GM21576 (cell line): Measurements from ENCODE around the gene SOCS4.
A peak's percentile ranks its signal among the peaks of the same experiment; 100 is the strongest.
"Not testable (repeated sequence)": the region's sequence is repeated elsewhere in the genome, so short reads cannot be mapped to it uniquely, and the experiment has no call there.

ENCODE experiments used
- ATAC-seq: cut with Tn5 transposase; IDR thresholded peaks from one replicate; pipeline ENCODE4 v1.9.1; 2021; ENCODE audit warnings: mild to moderate bottlenecking, moderate library complexity; ENCODE audit not compliant: unreplicated experiment

Gene SOCS4, protein sequence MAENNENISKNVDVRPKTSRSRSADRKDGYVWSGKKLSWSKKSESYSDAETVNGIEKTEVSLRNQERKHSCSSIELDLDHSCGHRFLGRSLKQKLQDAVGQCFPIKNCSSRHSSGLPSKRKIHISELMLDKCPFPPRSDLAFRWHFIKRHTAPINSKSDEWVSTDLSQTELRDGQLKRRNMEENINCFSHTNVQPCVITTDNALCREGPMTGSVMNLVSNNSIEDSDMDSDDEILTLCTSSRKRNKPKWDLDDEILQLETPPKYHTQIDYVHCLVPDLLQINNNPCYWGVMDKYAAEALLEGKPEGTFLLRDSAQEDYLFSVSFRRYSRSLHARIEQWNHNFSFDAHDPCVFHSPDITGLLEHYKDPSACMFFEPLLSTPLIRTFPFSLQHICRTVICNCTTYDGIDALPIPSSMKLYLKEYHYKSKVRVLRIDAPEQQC

GRCh38 chr14:55026793-55027561, at the start of gene SOCS4, which contains the start of gene WDHD1:
Gene SOCS4, plus strand, starts transcription at chr14:55027236. Its CDS starts 15,806 bp downstream, at chr14:55043042.
Gene WDHD1, minus strand, starts transcription at chr14:55027099. Its CDS starts 312 bp downstream, at chr14:55026787.
- peak; percentile 91 for ATAC-seq

GRCh38 chr14:54979039-54979438, 48.0 kb upstream of the SOCS4 start:
- ATAC-seq, result no peak

DNA sequence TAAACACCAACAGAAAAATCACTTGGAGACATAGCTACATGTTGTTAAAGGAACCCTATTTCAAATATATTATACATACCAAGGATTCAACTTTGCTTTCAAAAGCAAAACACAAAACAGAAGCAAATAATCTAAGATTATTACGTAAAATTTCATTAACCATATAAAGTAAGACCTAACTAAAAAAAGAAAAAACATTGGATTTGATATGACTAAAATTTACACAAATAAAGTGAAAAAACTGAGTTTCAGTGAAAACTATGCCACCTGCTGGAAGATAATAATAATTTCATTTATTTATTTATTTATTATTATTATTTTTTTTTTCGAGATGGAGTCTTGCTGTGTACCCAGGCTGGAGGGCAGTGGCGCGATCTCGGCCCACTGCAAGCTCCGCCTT, 45.3 kb upstream of the SOCS4 start:
- no peak for ATAC-seq

DNA sequence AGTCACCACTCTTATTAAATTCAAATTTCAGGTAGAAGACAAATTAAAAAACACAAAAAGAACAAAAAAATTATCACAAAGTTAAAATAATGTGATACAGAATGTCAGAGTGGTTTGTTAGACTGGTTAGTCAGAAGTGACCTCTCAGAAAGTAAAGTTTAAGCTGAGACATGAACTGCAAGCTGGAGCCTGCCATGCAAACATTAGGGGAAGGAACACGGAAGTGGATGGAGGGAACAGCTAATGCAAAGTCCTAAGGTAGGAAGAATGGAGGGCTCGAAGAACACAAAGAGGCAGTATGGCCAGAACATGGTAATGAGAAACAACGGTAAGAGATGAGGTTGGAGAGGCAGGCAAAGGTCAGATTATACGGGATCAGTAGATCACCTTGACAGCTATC, 41.9 kb upstream of the SOCS4 start:
- no peak for ATAC-seq

DNA sequence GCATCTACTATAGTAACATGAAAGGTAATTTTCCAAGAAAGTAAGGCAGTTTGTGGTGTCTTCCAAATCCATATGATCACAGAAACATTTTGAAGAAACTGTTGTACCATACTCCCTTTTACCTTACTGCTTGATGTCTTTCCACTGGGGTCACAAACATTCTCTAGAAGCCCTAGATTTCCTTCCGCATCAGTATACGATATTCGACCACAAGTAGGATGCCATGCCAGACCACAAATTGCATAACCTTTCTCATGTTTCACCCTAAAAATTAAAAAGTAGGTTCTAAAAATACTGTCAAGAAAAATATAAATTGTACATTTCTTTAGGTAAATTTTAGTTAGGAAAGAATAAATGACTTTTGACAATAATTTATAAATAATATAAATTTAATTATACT, 26.7 kb upstream of the SOCS4 start:
- no peak for ATAC-seq

- ATAC-seq, result no peak
These were observed 22.0 kb upstream of the SOCS4 start for GRCh38 chr14:55005071-55005470.

DNA sequence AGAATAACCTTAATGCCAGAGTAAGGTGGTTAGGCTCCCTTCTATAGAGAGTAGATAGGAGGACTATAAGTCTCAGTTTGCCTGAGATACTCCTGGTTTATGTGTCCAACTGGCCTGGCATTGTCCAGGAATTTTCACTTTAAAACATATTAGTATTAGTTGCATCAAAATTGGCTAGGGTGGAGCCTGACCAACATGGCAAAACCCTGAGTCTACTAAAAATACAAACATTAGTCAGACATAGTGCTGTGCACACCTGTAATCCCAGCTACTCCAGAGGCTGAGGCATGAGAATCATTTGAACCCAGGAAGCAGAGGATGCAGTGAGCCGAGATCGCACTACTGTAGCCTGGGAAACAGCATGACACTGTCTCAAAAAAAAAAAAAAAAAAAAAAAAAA, 12.0 kb upstream of the SOCS4 start:
- ATAC-seq, result no peak

DNA sequence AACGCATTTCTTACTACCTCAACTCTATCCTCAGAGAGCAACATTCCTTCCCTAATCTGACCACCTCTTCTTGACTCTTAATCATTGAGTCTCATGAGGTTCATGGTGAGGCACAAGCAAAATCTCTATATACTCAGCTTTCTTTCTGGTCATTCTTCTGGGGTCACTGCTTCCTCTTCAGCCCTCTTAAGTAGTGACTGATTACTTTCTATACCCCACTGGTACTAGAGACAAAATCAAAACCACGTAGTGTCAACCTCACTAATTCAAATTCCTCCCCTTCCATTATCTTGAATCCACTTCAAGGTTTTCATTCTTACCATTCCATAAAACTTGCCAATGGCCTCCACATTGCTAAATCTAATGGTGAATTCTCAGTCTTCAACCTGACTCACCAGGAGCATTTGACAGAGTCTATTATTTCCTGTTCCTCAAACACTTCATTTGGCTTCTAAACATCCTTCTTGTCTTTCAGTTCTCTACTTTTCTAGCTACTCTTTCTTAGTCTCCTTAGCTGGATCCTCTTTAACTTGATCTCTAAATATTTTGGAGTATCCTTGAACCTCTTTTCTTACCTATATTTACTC, 7.0 kb upstream of the SOCS4 start:
- ATAC-seq, result no peak

DNA sequence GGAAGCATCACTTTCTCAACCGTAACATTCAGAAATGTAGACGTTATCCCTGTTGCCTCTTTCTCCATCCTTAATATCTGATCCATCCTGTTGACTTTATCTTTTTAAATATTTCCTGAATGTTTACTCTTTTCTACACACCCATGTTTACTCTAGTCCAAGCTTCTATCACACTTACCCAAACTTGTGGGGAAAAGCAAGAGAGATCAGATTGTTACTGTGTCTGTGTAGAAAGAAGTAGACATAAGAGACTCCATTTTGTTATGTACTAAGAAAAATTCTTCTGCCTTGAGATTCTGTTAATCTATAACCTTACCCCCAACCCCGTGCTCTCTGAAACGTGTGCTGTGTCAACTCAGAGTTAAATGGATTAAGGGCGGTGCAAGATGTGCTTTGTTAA, 2.7 kb upstream of the SOCS4 start:
- ATAC-seq, result not testable (repeated sequence)

DNA sequence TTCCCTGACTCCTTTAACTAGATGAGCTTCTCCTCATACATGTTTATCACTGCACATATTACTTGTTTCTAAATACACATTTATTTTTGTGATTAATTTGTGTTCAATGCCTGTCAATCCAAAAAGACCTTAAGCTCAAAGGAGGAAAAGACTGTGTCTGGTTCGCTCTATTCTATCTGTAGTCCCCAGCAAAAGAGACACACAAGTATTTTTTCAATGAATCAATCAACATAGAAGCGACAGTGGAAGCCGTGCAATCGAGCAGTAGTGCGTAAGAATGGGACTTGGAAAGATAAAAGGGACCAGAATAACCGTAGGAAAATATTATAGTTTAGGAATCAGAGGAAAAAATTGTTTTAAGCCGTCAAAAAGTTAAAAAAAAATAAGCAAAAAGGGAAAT, 1.1 kb upstream of the SOCS4 start:
- ATAC-seq, result no peak

- ATAC-seq, result no peak
These were observed 619 bp upstream of the SOCS4 start for GRCh38 chr14:55026441-55026792.

DNA sequence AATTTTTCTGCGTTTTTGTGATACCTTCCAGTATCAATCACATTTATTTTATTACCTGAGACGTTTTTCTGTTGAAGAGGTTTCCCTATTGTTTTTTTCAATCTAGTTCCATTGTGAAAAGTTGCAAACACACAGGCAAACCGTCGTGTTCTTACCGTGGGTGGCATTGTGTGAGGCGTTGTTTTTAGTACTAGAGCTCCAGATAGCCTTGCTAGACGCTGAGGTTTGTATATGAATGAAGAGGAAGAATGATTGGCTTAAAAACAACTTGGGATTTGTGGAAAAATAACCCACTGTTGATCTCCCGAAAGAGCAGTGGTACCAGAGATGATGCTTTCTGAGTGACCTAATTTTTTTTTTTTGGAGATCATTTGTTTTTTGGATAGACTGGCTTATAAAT, 1.0 kb downstream of the SOCS4 start:
- ATAC-seq, result no peak

DNA sequence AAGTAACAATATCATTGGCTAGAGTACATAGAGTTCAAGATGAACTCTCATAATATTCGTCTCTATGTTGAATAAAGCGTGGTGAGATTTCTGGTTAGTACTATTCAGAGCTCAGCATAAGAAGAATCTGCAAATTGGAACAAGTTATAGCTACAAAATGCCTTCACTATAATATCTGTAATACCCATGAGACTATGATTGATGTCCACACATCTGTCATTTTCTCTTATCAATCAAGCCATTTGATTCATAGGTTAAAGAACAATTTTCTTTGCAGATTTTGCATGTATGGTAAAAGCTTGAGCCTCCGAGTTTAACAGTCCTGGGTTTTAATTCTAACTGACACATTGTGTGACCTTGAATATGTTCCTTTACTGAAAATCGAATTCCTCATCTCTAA, 1.4 kb downstream of the SOCS4 start:
- ATAC-seq, result no peak

- ATAC-seq, result no peak
These were observed 4.2 kb downstream of the SOCS4 start for GRCh38 chr14:55031190-55031589.

- not testable (repeated sequence) for ATAC-seq
These were observed 11.0 kb downstream of the SOCS4 start for GRCh38 chr14:55037995-55038394.

GRCh38 chr14:55038708-55039107, 11.7 kb downstream of the SOCS4 start:
- ATAC-seq, result no peak

DNA sequence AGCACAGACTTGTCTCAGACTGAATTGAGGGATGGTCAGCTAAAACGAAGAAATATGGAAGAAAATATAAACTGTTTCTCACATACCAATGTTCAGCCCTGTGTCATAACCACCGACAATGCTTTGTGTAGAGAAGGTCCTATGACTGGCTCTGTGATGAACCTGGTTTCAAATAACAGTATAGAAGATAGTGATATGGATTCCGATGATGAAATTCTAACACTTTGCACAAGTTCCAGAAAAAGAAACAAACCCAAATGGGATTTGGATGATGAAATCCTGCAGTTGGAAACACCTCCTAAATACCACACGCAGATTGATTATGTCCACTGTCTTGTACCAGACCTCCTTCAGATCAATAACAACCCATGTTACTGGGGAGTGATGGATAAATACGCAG, 16.5 kb downstream of the SOCS4 start:
- no peak for ATAC-seq

GRCh38 chr14:55045087-55045486, 18.1 kb downstream of the SOCS4 start:
- ATAC-seq, result no peak

DNA sequence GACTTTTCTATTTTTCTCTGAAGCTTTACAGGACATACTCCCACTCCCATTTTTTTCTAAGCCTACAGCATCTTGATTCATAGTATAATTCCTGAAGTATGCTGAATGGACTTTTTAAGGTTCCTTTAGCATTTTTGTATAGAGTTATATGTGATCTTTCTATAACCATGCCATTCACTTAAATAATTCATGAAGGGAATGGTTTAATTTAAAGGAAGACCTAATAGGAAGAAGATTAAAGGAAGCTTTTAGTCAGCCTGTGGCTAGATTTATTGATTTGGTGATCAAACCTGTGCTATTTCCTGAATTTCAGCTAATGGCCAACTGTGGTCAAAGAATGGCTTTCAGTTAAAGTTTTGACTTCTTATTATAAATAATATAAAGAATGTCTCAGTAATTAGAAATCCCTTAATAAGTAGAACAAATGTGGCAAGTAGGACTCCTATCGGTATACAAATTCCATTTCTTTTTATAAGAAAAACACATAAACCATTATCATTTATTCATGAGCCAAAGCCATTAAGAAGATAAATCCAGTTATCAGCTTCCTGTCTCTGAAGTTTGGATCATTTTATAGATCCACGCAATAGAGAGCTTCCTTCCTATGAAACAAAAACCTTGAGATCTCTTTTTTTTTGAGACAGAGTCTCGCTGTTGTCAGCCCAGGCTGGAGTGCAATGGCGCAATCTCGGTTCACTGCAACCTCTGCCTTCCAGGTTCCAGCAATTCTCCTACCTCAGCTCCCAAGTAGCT, 20.4 kb downstream of the SOCS4 start:
- no peak for ATAC-seq

DNA sequence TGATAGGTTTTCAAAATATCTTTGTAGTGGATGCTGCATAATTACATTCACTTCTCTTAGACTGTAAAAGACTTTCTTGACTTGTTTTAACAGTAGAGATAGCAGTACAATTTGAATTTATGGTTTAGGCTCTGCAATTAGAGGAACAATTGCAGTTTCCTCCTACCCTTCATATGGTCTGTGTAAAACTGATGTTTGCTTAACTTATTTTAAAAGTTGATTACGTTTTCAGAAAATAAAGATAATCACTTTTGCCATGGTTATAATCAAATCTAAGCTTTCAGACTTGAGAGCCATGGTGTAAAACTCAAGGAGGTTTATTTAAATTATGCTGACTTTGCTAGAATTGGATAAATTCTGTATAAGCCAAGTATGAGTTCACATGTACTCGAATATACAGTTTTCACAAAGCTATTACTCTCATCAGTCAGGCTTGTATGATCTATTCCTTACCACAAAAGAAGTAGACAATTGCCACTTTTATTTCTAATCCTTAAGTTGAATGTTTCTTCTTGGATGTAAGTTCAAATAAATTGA, 21.9 kb downstream of the SOCS4 start:
- no peak for ATAC-seq

DNA sequence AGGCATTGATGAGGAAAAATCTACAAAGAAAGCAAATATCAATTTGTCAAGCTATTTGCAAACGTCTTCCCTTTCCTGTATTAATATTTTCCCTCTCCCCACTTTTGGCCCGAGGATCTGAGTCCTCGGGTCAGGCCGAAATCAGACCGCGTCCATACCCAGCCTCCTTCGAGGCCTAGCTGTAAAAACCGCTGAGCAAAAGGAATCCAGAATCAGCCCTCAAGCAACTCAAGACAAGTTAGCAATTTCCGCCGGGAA, 24.1 kb downstream of the SOCS4 start:
- ATAC-seq, result peak; percentile 15
